Measurements from ENCODE around the gene TSPAN14.

DNA sequence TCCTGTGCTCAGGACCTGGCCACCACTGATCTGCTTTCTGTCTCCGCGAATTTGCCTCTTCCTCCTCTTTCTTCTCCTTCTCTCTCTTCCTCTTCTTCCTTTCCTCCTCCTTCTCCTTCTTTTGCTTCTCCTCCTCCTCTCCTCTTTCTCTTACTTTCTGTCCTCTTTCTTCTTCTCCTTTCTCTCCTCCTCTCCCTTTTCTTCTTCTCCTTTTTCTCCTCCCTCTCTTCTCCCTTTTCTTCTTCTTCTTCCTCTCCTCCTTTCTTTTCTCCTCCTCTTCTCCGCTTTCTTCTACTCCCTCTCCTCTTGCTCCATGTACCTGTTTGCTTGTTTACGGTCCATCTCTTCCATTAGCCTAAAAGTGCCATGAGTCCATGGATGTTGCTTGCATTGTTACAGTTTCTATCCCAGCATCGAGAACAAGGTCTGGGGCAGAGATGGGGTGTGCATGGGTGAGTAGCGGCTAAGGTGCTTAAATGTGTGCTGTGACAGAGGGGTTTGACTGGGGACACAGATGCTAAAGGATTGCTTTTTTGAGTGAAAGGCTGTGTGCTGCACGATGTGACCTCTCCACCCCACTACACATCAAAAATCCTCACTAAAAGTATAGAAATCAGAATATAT is 91.3 kb downstream of the TSPAN14 start:
- TF ChIP-seq, protein P1, sequence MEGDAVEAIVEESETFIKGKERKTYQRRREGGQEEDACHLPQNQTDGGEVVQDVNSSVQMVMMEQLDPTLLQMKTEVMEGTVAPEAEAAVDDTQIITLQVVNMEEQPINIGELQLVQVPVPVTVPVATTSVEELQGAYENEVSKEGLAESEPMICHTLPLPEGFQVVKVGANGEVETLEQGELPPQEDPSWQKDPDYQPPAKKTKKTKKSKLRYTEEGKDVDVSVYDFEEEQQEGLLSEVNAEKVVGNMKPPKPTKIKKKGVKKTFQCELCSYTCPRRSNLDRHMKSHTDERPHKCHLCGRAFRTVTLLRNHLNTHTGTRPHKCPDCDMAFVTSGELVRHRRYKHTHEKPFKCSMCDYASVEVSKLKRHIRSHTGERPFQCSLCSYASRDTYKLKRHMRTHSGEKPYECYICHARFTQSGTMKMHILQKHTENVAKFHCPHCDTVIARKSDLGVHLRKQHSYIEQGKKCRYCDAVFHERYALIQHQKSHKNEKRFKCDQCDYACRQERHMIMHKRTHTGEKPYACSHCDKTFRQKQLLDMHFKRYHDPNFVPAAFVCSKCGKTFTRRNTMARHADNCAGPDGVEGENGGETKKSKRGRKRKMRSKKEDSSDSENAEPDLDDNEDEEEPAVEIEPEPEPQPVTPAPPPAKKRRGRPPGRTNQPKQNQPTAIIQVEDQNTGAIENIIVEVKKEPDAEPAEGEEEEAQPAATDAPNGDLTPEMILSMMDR (IDR thresholded peaks at IDR 0.05): no peak
- no peak for TF ChIP-seq POLR2A (IDR thresholded peaks at IDR 0.05)

Measured in adrenal gland (tissue), 5 donors.